DOHH2 (cell line): ENCODE data around the gene TYMS.

Experiments used
- CTCF ChIP-seq: fragments of 200-600 bp; sonication (generic); IDR thresholded peaks from one replicate; pipeline ENCODE4 v1.5.1; 2014; ENCODE audit warnings: antibody characterized with exemption, mild to moderate bottlenecking, low read depth, low read length; ENCODE audit not compliant: poor library complexity, severe bottlenecking
- EZH2phosphoT487 ChIP-seq: fragments of 200-600 bp; sonication (generic); IDR thresholded peaks from 2 replicates; pipeline ENCODE4 v1.6.1; 2017; ENCODE audit warnings: borderline replicate concordance, mild to moderate bottlenecking, antibody characterized with exemption, low read length, moderate library complexity, mixed read lengths

GRCh38 chr18:669077-669476 lies 11.6 kb downstream of the TYMS start:
- no peak for TF ChIP-seq CTCF
- no peak for TF ChIP-seq EZH2phosphoT487
